ENCODE results near the gene GPANK1.

DNA sequence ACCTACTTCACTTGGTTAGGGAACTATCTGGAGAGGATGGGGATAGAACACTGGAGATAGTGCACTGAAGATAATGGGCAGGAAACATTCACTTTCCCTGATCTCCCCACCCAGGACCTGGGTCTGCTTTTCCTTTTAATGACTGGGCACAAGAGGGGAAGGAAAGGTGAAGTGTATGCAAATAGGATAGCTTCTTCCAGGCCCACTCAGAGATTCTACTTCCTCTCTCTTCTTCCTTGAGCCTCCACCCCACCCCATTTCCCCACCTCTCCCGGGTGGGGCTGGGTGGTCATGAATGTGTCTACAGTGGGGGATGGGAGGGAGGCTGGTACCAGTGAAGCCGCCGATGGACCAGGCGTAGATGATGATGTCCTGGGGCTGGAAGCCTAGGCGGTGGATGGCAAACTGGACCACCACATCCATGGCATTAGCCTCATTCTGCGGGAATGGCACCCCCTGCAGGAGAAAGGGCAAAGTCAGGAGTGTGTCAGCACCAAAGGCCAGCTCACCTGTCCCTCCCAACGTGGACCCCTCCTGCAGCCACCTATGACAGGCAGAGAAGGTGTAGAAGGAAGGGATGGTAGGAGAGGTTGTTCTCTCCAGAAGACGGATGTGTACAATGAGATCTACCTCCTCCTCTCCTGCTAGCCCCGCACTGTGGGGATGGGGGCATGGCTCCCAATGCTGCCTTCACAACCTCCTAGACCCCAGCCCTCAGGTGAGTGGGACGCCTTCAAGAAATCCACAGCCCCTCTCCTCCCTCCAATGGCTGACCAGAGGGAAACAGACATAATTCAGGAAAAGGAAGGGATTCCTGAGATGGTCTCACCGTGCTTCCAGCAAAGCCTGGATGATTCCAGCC, 24.7 kb upstream of the GPANK1 start:
- TF ChIP-seq CTCF (conservative IDR thresholded peaks at IDR 0.05; ENCODE audit: low read depth, low read length) (peak; percentile 58), EZH2 (IDR thresholded peaks at IDR 0.05; ENCODE audit: borderline replicate concordance, low read depth, low read length, poor library complexity, severe bottlenecking) (no peak)

Data from A673 (cell line).